SK-N-DZ (cell line): ENCODE measurements around the gene TMEFF2.
"Not testable (repeated sequence)": the region's sequence is repeated elsewhere in the genome, so short reads cannot be mapped to it uniquely, and the experiment has no call there.

ENCODE experiments used
- DNase-seq: peaks from one replicate; pipeline ENCODE4 v3.0.0-alpha.2; 2015; ENCODE audit warnings: low spot score

Gene TMEFF2

GRCh38 chr2:192130312-192130711 is 64.4 kb downstream of the TMEFF2 start:
- DNase-seq = not testable (repeated sequence)

DNA sequence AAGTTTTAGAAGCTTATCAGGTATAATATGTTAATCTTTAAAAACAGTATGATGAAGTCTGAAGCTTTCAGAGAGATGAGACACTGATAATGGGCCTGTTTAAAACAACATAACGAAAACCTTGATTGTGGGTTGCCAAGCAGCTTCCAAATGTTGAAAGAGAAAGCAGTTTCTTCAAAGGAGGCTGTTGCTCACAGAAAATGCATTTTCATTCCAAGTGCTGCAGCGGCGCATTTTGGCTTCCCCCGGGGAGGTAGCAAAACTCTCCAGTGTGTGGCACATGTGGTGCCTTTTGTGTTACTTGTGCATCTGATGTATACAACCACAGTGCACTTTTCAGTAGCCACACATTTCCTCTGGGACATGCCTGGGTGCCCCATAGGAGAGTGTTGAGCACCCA is 66.1 kb downstream of the TMEFF2 start:
- no peak for DNase-seq

- DNase-seq = no peak
Observed at GRCh38 chr2:192127434-192127833, 67.3 kb downstream of the TMEFF2 start.

DNA sequence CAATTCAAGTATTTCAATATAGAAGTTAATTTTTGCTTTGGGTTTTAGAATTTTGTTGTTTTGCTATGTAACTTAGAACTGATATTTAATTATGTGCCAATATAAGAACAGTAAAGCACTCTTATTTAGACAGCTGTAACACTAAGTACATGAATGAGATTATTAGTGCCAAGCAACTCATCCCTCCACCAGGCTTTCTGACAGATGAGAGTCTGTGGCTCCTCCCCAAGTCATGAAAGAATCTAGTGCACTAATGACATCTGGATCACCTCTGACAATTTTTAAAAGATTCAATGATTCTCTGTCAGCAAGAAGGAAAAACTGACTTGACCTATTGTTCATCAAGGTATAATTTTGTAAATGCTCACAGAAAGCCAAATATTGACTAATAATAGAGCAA is 67.8 kb downstream of the TMEFF2 start:
- DNase-seq = no peak

- no peak for DNase-seq
Observed at GRCh38 chr2:192126426-192126825, 68.3 kb downstream of the TMEFF2 start.

DNA sequence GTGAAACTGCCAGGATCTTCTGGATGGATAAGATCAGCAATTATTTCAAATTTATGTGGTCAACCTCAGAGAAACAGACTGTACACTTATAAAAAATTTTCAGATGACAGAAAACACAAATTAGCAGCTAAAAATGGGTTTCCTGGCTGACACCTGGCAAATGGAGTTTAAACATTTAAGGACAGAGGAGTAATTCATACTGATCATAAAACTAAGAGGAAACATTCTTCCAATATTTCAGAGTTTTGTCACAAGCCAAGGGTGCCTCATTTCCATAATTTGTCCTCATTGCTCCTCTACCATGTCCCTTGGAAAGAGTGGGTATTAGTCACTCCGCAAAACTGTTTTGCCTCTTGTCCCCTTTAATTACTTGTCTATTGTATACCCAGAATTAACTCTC is 70.2 kb downstream of the TMEFF2 start:
- DNase-seq = no peak

DNA sequence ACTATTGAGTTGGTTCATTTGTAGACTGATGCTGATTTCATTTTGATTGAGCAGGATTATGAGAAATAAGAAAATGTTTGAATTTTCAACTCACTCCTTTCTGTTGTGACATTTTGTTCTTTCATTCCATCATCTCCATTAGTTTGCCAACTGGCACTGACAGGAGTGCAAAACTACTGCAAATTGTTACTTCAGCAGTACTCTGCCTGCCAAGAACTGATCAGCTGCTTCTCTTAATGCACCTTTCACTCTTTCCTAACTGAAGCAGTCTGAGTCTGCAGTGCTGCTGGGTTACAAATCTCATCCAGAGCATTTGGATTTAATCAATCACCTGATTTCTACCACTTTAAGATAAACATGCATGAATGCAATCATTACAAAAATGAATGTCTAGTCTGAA is 70.9 kb downstream of the TMEFF2 start:
- no peak for DNase-seq

DNA sequence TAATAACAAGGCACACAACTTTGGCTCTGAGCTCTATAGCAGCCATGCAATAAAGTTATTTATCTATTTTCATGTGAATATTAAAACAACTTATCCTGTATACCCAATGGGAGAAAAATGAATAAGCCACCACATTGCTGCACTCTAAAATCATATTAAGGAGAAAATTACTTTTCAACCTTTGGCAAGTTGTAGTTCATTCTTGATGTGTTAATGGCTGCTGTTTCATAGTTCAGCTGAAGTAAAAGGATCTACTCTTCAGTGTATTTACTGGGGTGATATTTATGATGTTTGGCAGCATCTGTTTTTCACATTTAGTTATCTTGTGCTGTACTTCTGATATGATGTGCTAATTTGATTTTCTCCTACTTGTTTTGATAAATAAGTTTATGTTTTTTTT is 71.8 kb downstream of the TMEFF2 start:
- no peak for DNase-seq

DNA sequence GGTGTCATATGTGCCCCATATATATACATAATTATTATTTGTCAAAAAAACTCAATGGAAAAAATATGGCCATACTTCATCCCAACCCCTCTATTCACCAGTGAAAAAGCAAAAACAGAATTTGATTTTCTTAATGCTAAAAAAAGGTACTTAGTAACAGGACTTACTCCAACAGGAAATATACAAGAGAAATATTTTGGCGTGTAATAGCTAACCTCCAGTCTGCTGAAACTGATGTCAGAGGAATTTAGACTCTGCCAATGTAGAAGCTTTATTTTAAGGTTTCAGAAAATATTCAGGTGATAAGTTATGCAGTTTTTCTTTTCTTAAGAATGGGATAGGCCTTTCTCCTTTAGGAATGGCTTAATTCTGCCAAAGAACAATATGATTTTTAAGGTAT is 72.6 kb downstream of the TMEFF2 start:
- no peak for DNase-seq

DNA sequence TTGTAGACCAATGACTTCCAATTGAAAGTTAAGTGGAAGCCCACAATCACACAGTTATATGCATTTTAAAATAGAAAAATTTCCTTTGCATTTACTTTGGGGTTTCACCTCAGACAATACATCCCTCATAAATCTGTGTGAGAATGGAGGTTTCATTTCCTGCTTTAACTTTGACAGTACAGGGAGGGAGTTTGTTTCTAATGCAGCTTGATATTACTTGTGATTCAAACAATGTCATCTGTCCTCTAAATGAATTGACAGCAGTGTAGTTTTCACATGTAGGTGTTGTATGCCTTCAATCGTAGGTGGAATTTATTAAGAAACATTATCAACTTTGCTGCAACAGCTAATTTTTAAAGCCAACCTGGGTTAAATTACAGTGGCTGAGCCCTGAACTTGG is 75.2 kb downstream of the TMEFF2 start:
- no peak for DNase-seq

DNA sequence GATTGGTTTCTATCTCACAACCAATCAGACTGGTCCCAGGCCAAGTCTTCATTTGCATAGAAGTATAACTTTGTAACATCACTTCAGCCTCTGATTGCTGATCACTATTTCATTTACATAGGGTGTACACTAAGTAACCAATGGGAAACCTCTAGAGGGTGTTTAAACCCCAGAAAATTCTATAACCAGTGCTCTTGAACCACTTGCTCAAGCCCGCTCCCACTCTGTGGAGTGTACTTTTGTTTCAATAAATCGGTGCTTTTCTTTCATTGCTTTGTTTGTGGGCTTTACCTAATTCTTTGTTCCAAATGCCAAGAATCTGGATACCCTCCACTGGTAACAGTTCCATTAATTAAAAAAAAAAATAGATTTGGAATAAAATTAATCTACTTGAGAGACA is 77.0 kb downstream of the TMEFF2 start:
- DNase-seq = no peak

GRCh38 chr2:192111536-192111935 is 83.2 kb downstream of the TMEFF2 start:
- not testable (repeated sequence) for DNase-seq

GRCh38 chr2:192099742-192100141 is 95.0 kb downstream of the TMEFF2 start:
- DNase-seq = no peak

- DNase-seq = no peak
Observed at GRCh38 chr2:192098814-192099491, 95.8 kb downstream of the TMEFF2 start.

GRCh38 chr2:192091476-192091875 is 103.3 kb downstream of the TMEFF2 start:
- no peak for DNase-seq

GRCh38 chr2:192090911-192091310 is 103.8 kb downstream of the TMEFF2 start:
- no peak for DNase-seq

- DNase-seq = no peak
Observed at GRCh38 chr2:192087398-192087958, 107.3 kb downstream of the TMEFF2 start.

DNA sequence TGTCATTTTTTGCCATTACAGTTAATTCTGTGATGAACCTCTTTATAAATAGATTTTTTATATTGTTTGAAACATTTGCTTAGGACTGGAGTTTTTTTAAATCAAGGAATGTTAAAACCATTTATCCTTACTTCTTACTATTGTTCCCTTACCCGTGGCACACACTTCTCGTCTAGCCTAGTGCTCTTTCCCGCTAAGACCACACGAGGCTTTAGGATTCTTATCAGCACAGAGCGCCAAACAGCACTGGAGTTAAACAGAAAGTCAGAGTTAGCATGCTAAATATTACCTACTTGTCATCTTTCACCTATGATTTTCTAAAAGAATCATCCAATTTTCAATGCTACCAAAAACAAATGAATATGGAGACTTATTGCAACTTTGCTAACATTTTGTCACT is 112.6 kb downstream of the TMEFF2 start:
- DNase-seq = no peak

DNA sequence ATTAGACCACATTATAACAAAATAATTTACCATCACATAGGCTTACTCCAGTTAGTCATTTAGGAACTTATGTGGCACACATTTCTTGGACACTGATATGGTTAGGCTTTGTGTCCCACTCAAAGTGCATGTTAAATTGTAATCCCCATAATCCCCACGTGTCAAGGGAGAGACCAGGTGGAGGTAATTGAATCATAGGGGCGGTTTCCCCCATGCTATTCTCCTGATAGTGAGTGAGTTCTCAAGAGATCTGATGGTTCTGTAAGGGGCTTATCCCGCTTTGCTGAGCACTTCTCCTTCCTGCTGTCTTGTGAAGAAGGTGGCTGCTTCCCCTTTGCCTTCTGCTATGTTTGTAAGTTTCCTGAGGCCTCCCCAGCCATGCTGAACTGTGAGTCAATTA is 114.6 kb downstream of the TMEFF2 start:
- not testable (repeated sequence) for DNase-seq

- DNase-seq = no peak
Observed at GRCh38 chr2:192073878-192074277, 120.9 kb downstream of the TMEFF2 start.

DNA sequence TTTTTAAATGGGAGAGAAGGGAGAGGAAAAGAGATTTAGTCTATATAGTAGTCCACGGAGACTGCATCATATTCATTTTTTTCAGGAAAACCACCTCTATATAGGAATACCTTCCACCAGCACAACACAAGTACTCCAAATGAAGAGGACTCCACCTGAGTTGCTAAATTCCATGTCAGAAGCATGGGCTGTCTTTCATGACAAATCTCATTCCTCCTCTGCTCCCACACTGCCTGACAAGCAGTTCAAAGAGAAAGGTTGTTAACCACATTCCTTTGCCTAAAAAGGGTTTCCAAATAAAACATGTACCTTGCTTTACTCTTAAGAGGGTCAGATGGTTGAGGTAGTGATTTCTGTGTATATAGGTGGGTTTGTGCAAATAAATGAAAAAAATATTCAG is 122.0 kb downstream of the TMEFF2 start:
- no peak for DNase-seq

GRCh38 chr2:192072261-192072660 is 122.5 kb downstream of the TMEFF2 start:
- no peak for DNase-seq

DNA sequence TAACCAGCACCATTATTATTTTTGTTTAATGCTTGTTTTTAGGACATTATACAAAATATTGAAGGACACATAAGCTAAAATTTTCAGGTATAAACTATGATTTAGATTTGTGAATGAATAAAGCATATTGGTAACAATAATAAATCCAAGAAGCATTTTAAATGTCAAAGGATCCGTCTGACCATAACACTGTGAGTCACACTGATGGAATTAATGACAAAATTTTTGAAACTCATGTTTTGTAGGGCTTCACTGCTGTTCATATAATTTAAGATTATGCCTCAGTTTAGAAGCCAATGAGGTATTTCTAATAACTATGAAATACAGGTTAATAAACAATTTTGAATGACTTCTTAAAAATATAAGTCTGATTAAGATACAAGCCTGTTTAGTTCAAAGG is 124.6 kb downstream of the TMEFF2 start:
- no peak for DNase-seq

DNA sequence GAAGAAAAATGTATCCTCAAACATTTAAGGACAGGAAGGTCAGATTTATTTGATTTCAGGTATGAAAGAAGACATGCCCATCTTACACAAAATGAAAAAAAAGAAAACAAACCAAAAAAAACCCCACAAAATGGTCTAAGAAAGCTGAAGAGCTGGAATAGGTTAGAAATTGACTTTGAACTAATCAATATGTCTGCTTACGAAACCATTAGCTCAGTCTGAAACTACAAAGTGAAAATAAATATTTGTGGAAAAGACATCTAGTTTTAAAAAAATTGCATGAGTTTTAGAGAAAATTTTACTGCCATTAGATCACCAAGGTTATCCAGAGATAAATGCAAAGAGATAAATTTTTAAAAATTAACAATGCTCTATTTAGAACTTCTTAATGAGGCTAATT is 125.3 kb downstream of the TMEFF2 start:
- DNase-seq = no peak
